Endothelial cell of umbilical vein (primary cell): Measurements from ENCODE around the gene FER. TPM values are rescaled to one million over a fixed set of nuclear protein-coding genes. Genes with fewer than 3 reads are reported as not detected.

Source experiments
- BruUV-seq: library from RNA; stranded (reverse); fragments of 400-500 nt; replicated peaks from 2 replicates; lab custom pipeline; 2021; lab: Mats Ljungman, UMichigan
- CTCF ChIA-PET: fragments of 300-600, 350-600 bp; sonication (Branson Sonifier 250); formaldehyde crosslinking; loops from one replicate; lab custom pipeline; 2021; ENCODE audit warnings: antibody characterized with exemption, inconsistent platforms; lab: Charles Lee
- POLR2A ChIA-PET: fragments of 300-600, 350-600 bp; sonication (Branson Sonifier 250); formaldehyde crosslinking; loops from one replicate; lab custom pipeline; 2021; ENCODE audit warnings: antibody characterized with exemption, inconsistent platforms; lab: Charles Lee
- DNase-seq: peaks from one replicate; pipeline ENCODE4 v3.0.0-alpha.2; 2011; ENCODE audit warnings: low read depth, low spot score
- FAIRE-seq: peaks from 2 replicates; lab custom pipeline; 2011; peaks lifted over from hg19 to GRCh38; lab: Jason Lieb, UNC
- H2AFZ ChIP-seq: 2 replicates; pipeline ENCODE4 v1.6.0; 2012; ENCODE audit warnings: low read depth, low read length, control low read depth, inconsistent platforms
- H3K27ac ChIP-seq: 2 replicates; pipeline ENCODE4 v1.5.1; 2011; ENCODE audit warnings: low read depth, mild to moderate bottlenecking, control low read depth, low read length, moderate library complexity; ENCODE audit not compliant: insufficient read depth
- H3K27me3 ChIP-seq, 2 experiments: 2 replicates each; pipeline versions ENCODE4 v1.6.0 to v1.6.1; 2011; ENCODE audit warnings: low read length in 2 of 2, mixed read lengths in 1 of 2; ENCODE audit not compliant: control insufficient read depth in 2 of 2, insufficient read depth in 2 of 2
- H3K36me3 ChIP-seq, 2 experiments: 2 replicates in 1 of 2; 3 replicates in 1 of 2; pipeline ENCODE4 v1.5.1; 2011; ENCODE audit warnings: low read length in 2 of 2, mild to moderate bottlenecking in 1 of 2, moderate library complexity in 1 of 2; ENCODE audit not compliant: control insufficient read depth in 2 of 2, insufficient read depth in 2 of 2; ENCODE audit errors: extremely low read depth in 1 of 2
- H3K4me1 ChIP-seq: 3 replicates; pipeline ENCODE4 v1.5.1; 2011; ENCODE audit warnings: mild to moderate bottlenecking, low read length; ENCODE audit not compliant: control insufficient read depth, insufficient read depth; ENCODE audit errors: extremely low read depth
- H3K4me2 ChIP-seq: 2 replicates; pipeline ENCODE4 v1.6.1; 2011; ENCODE audit warnings: low read length, control low read depth, mixed read lengths; ENCODE audit not compliant: insufficient read depth
- H3K4me3 ChIP-seq, 3 experiments: fragments of 200-600 bp in 1 of 3; sonication (generic), shearing (Covaris generic) in 1 of 3; replicated peaks in 1 of 3; 2 replicates each; pipeline ENCODE4 v1.5.1; 2011 to 2016; ENCODE audit warnings: control low read depth in 3 of 3, low read length in 3 of 3, mild to moderate bottlenecking in 2 of 3, inconsistent platforms in 1 of 3, low read depth in 1 of 3, moderate library complexity in 1 of 3; ENCODE audit not compliant: insufficient read depth in 1 of 3
- H3K79me2 ChIP-seq: 2 replicates; pipeline ENCODE4 v1.6.0; 2012; ENCODE audit warnings: low read length, inconsistent platforms; ENCODE audit not compliant: control insufficient read depth, insufficient read depth
- H3K9ac ChIP-seq: replicated peaks from 2 replicates; pipeline ENCODE3; 2011; ENCODE audit warnings: low read length, control low read depth; ENCODE audit not compliant: insufficient read depth; ENCODE audit errors: extremely low read depth
- H3K9me1 ChIP-seq: replicated peaks from 3 replicates; pipeline ENCODE4 v1.6.0; 2011; ENCODE audit warnings: mild to moderate bottlenecking, low read length; ENCODE audit not compliant: control insufficient read depth, insufficient read depth; ENCODE audit errors: extremely low read depth
- H3K9me3 ChIP-seq: replicated peaks from 2 replicates; pipeline ENCODE4 v1.5.1; 2012; ENCODE audit warnings: low read length, inconsistent platforms; ENCODE audit not compliant: control insufficient read depth, insufficient read depth
- H4K20me1 ChIP-seq: replicated peaks from 2 replicates; pipeline ENCODE3; 2011; ENCODE audit warnings: mild to moderate bottlenecking, low read length; ENCODE audit not compliant: control insufficient read depth, insufficient read depth; ENCODE audit errors: extremely low read depth
- EZH2 ChIP-seq: IDR thresholded peaks from 2 replicates; pipeline ENCODE4 v1.6.1; 2012; ENCODE audit warnings: borderline replicate concordance, low read depth, mild to moderate bottlenecking, moderate library complexity, low read length, inconsistent platforms; ENCODE audit not compliant: severe bottlenecking
- FOS ChIP-seq: IDR thresholded peaks from 2 replicates; pipeline ENCODE4 v1.6.1; 2011; ENCODE audit warnings: mild to moderate bottlenecking, low read length, moderate library complexity, borderline replicate concordance; ENCODE audit not compliant: insufficient read depth
- GATA2 ChIP-seq: IDR thresholded peaks from 2 replicates; pipeline ENCODE4 v1.7.0; 2011; ENCODE audit warnings: low read depth, mild to moderate bottlenecking, moderate library complexity, mixed read lengths, low read length; ENCODE audit not compliant: insufficient read length, insufficient read depth
- JUN ChIP-seq: IDR thresholded peaks from 2 replicates; pipeline ENCODE4 v1.6.1; 2011; ENCODE audit warnings: borderline replicate concordance, low read depth; ENCODE audit not compliant: insufficient read length, insufficient read depth
- MYC ChIP-seq: IDR thresholded peaks from one replicate; pipeline ENCODE4 v1.6.1; 2011; ENCODE audit warnings: mild to moderate bottlenecking, low read depth, low read length
- POLR2A ChIP-seq: IDR thresholded peaks from 2 replicates; pipeline ENCODE4 v1.6.1; 2012; ENCODE audit warnings: low read depth, mild to moderate bottlenecking, control low read depth, low read length
- POLR2AphosphoS5 ChIP-seq: IDR thresholded peaks from 2 replicates; pipeline ENCODE4 v1.6.1; 2012; ENCODE audit warnings: low read depth, mild to moderate bottlenecking, control low read depth, low read length, moderate library complexity; ENCODE audit not compliant: insufficient read depth
- dilution Hi-C: fragments of 300-500 bp; cut with MboI; formaldehyde crosslinking; loops from one replicate; pipeline ENCODE4 v1.15.0; 2019; ENCODE audit warnings: low sequenced_read_pairs; ENCODE audit not compliant: extremely low pct_ligation_motif_present
- intact Hi-C: fragments of 100-400 bp; cut with micrococcal nuclease; formaldehyde crosslinking; loops from one replicate; pipeline ENCODE4 v1.10.0; 2022
- polyA plus RNA-seq, 4 experiments: library from polyadenylated mRNA; depleted of rRNA in 3 of 4; stranded (reverse) in 3 of 4; unstranded in 1 of 4; fragments of >200 nt; gene quantifications; 2 replicates each; pipeline versions ENCODE4 v1.2.1 to v1.2.3, GENCODE V29; 2011 to 2012; ENCODE audit warnings: missing spikeins in 1 of 4
- total RNA-seq: library from RNA; stranded (reverse); gene quantifications from 2 replicates; pipeline ENCODE4 v1.2.3, GENCODE V29; 2021
- TF ChIP-seq, protein P1 (sequence below): IDR thresholded peaks from 2 replicates; pipeline ENCODE4 v1.6.1; 2011; ENCODE audit not compliant: insufficient read depth, insufficient read length
- TF ChIP-seq, protein P2 (sequence below), 2 donors: IDR thresholded peaks; 1 replicate in 1 of 2; 2 replicates in 1 of 2; pipeline ENCODE4 v1.5.1; 2011; ENCODE audit warnings: low read length in 2 of 2, mild to moderate bottlenecking in 2 of 2, moderate library complexity in 2 of 2, control low read depth in 1 of 2, inconsistent platforms in 1 of 2, low read depth in 1 of 2; ENCODE audit not compliant: insufficient read depth in 1 of 2; ENCODE audit errors: extremely low read depth in 1 of 2

Gene FER
- total and polyA plus RNA-seq, 2 donors (not counting 3 experiments of a cell fraction or from before 2014, with no cell fraction given), result 2.3 to 27.5 TPM

DNA sequence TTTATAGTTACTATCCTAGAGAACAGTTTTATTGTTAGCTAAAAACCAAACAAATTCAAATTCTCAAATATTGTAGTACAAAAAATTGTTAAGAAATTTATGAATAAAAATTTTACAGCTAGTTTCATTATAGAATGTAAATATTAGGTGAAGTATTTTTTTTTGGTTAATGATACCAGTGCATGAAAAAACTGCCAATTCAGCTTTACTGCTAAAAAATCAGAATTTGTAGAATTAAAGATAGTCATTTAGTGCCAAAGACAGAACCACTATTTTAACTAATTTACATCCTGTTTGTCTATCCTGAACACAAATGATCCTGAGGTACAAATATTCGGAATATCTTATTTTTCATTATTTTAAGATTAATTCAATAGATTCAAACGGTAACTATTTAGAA, 202.6 kb downstream of the FER start:
- Histone ChIP-seq H2AFZ (no peak overlapping the region), H3K27me3 (no peaks in the 10 kb centered on the region), H4K20me1 (no peaks in the 10 kb centered on the region), H3K9me1 (no peaks in the 10 kb centered on the region), H3K9ac (no peak overlapping the region), H3K27ac (no peak overlapping the region), H3K9me3 (no peaks in the 10 kb centered on the region), H3K79me2 (no peaks in the 10 kb centered on the region), H3K36me3 (no peaks in the 10 kb centered on the region), H3K4me3 (no peak overlapping the region), H3K4me1 (no peaks in the 10 kb centered on the region), H3K4me2 (no peak overlapping the region)
- no peak for TF ChIP-seq JUN
- no peak for TF ChIP-seq MYC
- TF ChIP-seq POLR2A, result no peak
- TF ChIP-seq EZH2, result no peak
- TF ChIP-seq, protein P1, sequence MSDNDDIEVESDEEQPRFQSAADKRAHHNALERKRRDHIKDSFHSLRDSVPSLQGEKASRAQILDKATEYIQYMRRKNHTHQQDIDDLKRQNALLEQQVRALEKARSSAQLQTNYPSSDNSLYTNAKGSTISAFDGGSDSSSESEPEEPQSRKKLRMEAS, result no peak
- intact Hi-C loops, result no loop called here
- dilution Hi-C loops, result no loop called here
- POLR2A ChIA-PET, result no interaction called here
- no peak for DNase-seq
- no TSS peak for BruUV-seq
- no peak for FAIRE-seq
- CTCF ChIA-PET, result no interaction called here

DNA sequence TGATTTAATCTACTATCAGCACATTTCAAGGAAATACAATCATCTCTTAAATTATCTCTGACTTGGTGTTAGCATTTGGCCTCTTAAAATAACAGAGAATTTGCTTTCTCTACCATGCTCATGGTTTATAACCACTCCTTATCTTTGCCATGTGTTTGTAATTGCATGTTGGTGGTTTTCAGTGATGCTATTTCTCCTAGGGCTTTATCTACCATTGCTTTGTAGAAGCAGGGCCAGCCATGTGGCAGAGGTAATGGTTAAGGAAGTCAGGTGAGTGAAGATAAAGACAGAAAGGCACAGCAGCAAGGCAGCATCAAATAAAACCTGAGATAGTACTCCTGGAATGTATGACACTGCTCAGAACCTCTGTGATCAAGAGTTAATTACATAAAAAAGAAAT, 206.2 kb downstream of the FER start:
- TF ChIP-seq, protein P1, result no peak
- TF ChIP-seq GATA2 (no peak), FOS (no peak), JUN (no peak), EZH2 (no peak), MYC (no peak), POLR2A (no peak), POLR2AphosphoS5 (no peak)
- TF ChIP-seq, protein P2, sequence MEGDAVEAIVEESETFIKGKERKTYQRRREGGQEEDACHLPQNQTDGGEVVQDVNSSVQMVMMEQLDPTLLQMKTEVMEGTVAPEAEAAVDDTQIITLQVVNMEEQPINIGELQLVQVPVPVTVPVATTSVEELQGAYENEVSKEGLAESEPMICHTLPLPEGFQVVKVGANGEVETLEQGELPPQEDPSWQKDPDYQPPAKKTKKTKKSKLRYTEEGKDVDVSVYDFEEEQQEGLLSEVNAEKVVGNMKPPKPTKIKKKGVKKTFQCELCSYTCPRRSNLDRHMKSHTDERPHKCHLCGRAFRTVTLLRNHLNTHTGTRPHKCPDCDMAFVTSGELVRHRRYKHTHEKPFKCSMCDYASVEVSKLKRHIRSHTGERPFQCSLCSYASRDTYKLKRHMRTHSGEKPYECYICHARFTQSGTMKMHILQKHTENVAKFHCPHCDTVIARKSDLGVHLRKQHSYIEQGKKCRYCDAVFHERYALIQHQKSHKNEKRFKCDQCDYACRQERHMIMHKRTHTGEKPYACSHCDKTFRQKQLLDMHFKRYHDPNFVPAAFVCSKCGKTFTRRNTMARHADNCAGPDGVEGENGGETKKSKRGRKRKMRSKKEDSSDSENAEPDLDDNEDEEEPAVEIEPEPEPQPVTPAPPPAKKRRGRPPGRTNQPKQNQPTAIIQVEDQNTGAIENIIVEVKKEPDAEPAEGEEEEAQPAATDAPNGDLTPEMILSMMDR (IDR thresholded peaks at IDR 0.05; ENCODE audit: extremely low read depth in 1 of 2, insufficient read depth in 1 of 2, low read depth in 1 of 2, low read length in 2 of 2), result no peak
- CTCF ChIA-PET, result no interaction called here
- H3K9me1 ChIP-seq, result no peaks in the 10 kb centered on the region
- no TSS peak for BruUV-seq
- no peak overlapping the region for H2AFZ ChIP-seq
- no peak overlapping the region for H3K4me2 ChIP-seq
- no peak for DNase-seq
- H3K9ac ChIP-seq, result no peak overlapping the region
- dilution Hi-C loops (no loop called here), intact Hi-C loops (no loop called here)
- no peaks in the 10 kb centered on the region for H4K20me1 ChIP-seq
- H3K9me3 ChIP-seq, result no peaks in the 10 kb centered on the region
- no peaks in the 10 kb centered on the region for H3K79me2 ChIP-seq
- no peak overlapping the region for H3K4me3 ChIP-seq
- H3K4me1 ChIP-seq, result no peaks in the 10 kb centered on the region
- H3K27me3 ChIP-seq, result no peaks in the 10 kb centered on the region
- H3K36me3 ChIP-seq, result no peaks in the 10 kb centered on the region
- H3K27ac ChIP-seq, result no peak overlapping the region
- no peak for FAIRE-seq
- POLR2A ChIA-PET, result no interaction called here
